ENCODE results near the gene EIF2B5.
"Not testable (repeated sequence)": the region's sequence is repeated elsewhere in the genome, so short reads cannot be mapped to it uniquely, and the experiment has no call there.

The EIF2B5 gene

DNA sequence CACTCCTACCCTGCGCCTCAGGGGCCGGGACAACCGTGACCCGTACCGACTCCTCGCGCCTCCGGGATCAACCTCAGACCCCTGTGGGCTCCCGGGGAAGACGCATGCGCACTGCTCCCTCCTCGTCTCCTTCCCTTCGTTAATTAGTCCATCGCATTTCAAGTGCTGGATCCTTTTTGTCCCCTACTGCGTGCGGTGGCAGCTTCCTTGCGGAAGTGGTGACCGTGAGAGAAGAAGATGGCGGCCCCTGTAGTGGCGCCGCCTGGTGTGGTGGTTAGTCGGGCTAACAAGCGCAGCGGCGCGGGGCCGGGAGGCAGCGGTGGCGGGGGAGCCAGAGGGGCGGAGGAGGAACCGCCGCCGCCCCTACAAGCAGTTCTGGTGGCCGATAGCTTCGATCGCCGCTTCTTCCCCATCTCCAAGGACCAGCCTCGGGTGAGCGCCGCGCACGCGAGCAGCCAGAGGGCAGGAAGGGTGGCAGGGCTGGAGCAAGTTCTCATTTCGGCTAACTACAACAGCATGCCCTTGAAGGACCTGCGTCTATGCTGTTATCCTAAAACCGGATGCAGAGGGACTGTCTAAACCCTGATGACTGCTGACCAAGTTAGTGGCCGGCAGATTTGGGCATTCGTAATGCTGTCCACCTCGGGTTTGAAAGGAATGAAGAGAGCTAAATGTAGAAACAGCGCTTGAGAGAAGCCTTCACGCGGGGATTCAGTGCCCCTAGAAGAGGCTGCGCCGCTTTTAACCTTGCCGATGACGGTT lies at the start of gene EIF2B5:
EIF2B5 (plus strand) TSS at position 210 of the 762 bp plus-strand sequence; CDS start at position 238, 28 bp downstream.
- H3K36me3 ChIP-seq (ENCODE audit: insufficient read depth, low read length) = 0 out of 2 replicates have a peak, but pooled peaks cover 5% of the 10 kb centered on the region
- no peaks in the 10 kb centered on the region for H3K9me3 ChIP-seq (ENCODE audit: control insufficient read depth, insufficient read depth, low read length)
- H3K4me1 ChIP-seq (ENCODE audit: insufficient read depth, low read length) = 0 out of 2 replicates have a peak, but pooled peaks cover 4% of the 10 kb centered on the region
- H3K9ac ChIP-seq (ENCODE audit: low read depth, low read length) = peak within 1 kb of the TSS; percentile 93

DNA sequence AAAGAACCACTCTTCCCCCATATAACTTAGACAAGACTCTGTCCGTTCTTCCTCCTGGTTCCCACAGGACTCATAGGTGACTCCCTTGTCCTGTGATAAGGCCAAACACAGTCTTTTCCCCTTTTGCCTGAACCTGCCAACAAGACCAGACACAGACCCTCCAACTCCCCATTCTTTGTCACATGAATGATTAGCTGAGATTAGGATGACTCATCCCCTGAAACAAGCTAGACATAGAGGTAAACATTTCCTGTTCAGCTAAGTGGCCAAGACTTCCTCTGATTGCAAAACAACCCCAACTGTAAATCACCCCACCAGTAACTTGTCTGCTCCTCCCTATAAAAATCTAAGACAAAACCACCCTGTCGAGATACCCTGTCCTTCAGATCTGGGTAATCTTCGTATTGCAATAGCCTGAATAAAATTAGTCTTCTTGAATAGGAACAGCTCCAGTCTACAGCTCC lies 49.7 kb upstream of the EIF2B5 start:
- no peak overlapping the region for H3K9ac ChIP-seq (ENCODE audit: low read depth, low read length)
- no peaks in the 10 kb centered on the region for H3K4me1 ChIP-seq (ENCODE audit: insufficient read depth, low read length)
- H3K9me3 ChIP-seq (ENCODE audit: control insufficient read depth, insufficient read depth, low read length) = no peaks in the 10 kb centered on the region; the same call in 1 of the 2 replicates
- H3K36me3 ChIP-seq (ENCODE audit: insufficient read depth, low read length) = no peaks in the 10 kb centered on the region

GRCh38 chr3:184092199-184092598 lies 43.0 kb upstream of the EIF2B5 start:
- no peaks in the 10 kb centered on the region for H3K4me1 ChIP-seq (ENCODE audit: insufficient read depth, low read length)
- no peaks in the 10 kb centered on the region for H3K36me3 ChIP-seq (ENCODE audit: insufficient read depth, low read length)
- H3K9ac ChIP-seq (ENCODE audit: low read depth, low read length) = no peak overlapping the region
- peaks cover 2% of the 10 kb centered on the region; the same call in 1 of the 2 replicates for H3K9me3 ChIP-seq (ENCODE audit: control insufficient read depth, insufficient read depth, low read length)

DNA sequence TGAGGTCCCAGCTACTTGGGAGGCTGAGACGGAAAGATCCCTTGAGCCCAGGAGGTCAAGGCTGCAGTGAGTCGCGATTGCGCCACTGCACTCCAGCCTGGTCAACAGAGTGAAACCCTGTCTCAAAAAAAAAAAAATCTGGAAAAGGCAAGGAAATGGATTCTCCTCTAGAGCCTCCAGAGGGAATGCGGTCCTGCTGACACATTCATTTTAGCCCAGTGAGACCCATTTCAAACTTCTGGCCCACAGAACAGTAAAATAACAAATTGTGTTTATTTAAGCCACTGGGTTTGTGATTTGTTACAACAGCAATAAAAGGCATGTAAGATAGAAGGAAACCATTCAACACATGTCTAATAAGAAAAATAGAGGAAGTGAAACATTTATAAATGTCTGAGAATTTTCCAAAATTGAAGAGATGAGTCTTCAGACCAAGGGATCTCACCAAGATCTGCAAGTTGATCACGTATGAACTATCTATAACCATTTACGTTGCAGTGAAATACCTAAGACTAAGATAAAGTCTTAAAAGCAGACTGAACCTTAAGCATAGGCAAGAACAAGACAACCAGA lies 38.3 kb upstream of the EIF2B5 start, which contains the start of gene HTR3E:
HTR3E (plus strand) TSS at position 254 of the 573 bp plus-strand sequence. CDS start 466 bp downstream, outside the sequence.
- no peaks in the 10 kb centered on the region for H3K36me3 ChIP-seq (ENCODE audit: insufficient read depth, low read length)
- H3K9me3 ChIP-seq (ENCODE audit: control insufficient read depth, insufficient read depth, low read length) = no peaks in the 10 kb centered on the region
- no peaks in the 10 kb centered on the region for H3K4me1 ChIP-seq (ENCODE audit: insufficient read depth, low read length)
- no peak within 1 kb of the TSS for H3K9ac ChIP-seq (ENCODE audit: low read depth, low read length)

DNA sequence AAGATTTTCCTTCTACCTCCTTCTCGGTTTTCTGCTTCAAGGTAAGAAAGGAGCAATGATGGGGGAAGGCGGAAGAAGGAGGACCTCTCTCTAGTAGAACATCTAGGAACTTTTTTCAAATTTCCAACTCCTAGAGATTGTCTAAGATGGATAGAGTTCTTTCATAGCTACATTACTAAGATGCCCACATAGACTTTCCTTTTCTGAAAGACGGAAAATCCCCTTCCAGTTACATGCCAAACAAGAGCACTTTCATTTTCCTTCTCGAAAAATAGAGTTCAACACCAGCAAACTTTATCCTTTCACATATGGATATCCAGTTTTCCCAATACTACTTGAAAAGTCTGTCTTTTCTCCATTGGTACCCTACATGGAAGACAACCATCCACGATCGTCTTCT lies 37.6 kb upstream of the EIF2B5 start:
- Histone ChIP-seq H3K9me3 (ENCODE audit: control insufficient read depth, insufficient read depth, low read length) (no peaks in the 10 kb centered on the region), H3K9ac (ENCODE audit: low read depth, low read length) (no peak overlapping the region), H3K4me1 (ENCODE audit: insufficient read depth, low read length) (no peaks in the 10 kb centered on the region), H3K36me3 (ENCODE audit: insufficient read depth, low read length) (no peaks in the 10 kb centered on the region)

DNA sequence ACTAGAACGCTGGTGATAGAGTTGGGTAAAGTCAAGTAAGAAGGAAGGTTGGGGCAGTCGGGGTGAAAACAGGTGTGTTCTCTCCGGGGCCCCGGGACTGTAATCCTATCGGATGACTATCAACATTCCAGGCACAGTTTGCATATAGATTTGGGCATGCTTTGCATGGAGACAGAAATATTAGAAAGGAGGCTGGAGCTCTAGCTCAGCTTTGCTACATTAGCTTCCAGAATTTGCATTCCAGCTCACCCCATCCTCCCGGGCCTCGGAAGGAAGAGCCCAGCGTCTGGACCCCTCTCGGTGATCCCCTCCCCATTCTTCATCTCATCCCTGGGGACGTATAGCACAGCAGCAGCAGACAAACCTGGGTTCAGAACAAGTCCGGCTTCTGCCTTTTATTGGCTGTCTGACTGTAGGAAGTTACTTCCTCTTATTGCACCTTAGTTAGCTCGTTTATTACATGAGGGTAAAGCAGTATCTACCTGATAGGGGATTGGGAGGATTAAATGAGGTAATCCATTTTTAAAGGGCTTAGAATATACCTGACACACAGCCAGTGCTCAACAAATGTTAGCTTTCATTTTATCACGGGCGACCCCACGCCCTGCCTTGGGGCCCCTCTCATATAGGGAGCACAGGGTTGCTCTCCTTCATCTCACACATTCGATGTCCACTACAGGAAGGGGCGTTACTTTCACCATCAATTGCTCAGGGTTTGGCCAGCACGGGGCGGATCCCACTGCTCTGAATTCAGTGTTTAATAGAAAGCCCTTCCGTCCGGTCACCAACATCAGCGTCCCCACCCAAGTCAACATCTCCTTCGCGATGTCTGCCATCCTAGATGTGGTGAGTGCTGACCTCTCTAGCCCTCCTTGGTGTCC lies 35.1 kb upstream of the EIF2B5 start:
- H3K9me3 ChIP-seq (ENCODE audit: control insufficient read depth, insufficient read depth, low read length) = no peaks in the 10 kb centered on the region
- no peaks in the 10 kb centered on the region for H3K4me1 ChIP-seq (ENCODE audit: insufficient read depth, low read length)
- no peaks in the 10 kb centered on the region for H3K36me3 ChIP-seq (ENCODE audit: insufficient read depth, low read length)
- no peak overlapping the region for H3K9ac ChIP-seq (ENCODE audit: low read depth, low read length)

DNA sequence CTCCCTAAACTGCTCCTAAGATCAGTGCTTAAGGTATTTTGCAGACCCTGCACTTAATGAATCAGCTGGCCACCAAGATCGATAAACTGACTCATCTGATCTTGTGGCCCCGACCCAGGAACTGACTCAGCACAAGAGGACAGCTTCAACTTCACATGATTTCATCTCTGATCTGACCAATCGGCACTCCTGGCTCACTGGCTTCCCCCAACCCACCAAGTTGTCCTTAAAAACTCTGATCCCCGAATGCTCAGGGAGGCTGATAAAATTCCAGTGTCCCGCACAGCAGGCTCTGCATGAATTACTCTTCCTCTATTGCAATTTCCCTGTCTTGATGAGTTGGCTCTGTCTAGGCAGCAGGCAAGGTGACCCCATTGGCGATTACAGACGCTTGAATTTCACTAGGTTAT lies 24.8 kb upstream of the EIF2B5 start:
- H3K36me3 ChIP-seq (ENCODE audit: insufficient read depth, low read length) = no peaks in the 10 kb centered on the region
- no peak overlapping the region for H3K9ac ChIP-seq (ENCODE audit: low read depth, low read length)
- H3K9me3 ChIP-seq (ENCODE audit: control insufficient read depth, insufficient read depth, low read length) = no peaks in the 10 kb centered on the region
- no peaks in the 10 kb centered on the region for H3K4me1 ChIP-seq (ENCODE audit: insufficient read depth, low read length)

DNA sequence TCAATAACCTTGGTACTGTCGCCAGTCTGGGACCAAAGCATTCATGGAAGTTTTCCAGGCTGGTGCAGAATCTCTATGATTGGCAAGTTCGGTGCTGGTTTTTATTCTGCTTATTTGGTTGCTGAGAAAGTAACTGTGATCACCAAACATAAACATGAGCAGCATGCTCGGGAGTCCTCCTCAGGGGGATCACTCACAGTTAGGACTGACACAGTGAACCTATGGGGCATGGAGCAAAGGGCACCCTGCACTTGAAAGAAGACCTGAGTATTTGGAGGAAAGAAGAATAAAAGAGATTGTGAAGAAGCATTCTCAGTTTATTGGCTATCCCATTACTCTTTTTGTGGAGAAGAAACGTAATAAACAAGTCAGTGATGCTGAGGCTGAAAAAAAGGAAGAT lies 19.1 kb upstream of the EIF2B5 start:
- H3K9ac ChIP-seq (ENCODE audit: low read depth, low read length) = no peak overlapping the region
- no peaks in the 10 kb centered on the region for H3K9me3 ChIP-seq (ENCODE audit: control insufficient read depth, insufficient read depth, low read length)
- no peaks in the 10 kb centered on the region for H3K4me1 ChIP-seq (ENCODE audit: insufficient read depth, low read length)
- no peaks in the 10 kb centered on the region for H3K36me3 ChIP-seq (ENCODE audit: insufficient read depth, low read length)

DNA sequence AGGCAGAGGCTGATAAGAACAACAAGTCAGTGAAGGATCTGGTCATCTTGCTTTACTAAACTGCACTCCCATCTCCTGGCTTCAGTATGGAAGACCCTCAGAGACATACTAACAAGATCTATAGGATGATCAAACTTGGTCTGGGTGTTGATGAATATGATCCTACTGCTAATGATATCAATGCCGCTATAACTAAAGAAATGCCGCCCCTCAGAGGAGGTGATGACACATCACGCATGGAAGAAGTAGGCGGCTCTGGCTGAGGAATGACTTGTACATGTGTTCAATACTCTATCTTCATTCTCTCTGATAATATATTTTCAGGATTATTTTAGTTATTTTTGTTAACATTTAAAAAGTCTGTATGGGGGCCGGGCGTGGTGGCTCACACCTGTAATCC lies 17.5 kb upstream of the EIF2B5 start:
- no peaks in the 10 kb centered on the region for H3K36me3 ChIP-seq (ENCODE audit: insufficient read depth, low read length)

GRCh38 chr3:184121031-184121430 lies 14.1 kb upstream of the EIF2B5 start:
- not testable (repeated sequence) for H3K9ac ChIP-seq (ENCODE audit: low read depth, low read length); H3K36me3 ChIP-seq (ENCODE audit: insufficient read depth, low read length); H3K4me1 ChIP-seq (ENCODE audit: insufficient read depth, low read length); H3K9me3 ChIP-seq (ENCODE audit: control insufficient read depth, insufficient read depth, low read length)

More for the DNA sequence above, 17.5 kb upstream of the EIF2B5 start:
- H3K9ac ChIP-seq (ENCODE audit: low read depth, low read length) = no peak overlapping the region
- H3K4me1 ChIP-seq (ENCODE audit: insufficient read depth, low read length) = no peaks in the 10 kb centered on the region
- no peaks in the 10 kb centered on the region for H3K9me3 ChIP-seq (ENCODE audit: control insufficient read depth, insufficient read depth, low read length)

GRCh38 chr3:184126006-184126405 lies 9.2 kb upstream of the EIF2B5 start:
- no peak overlapping the region for H3K9ac ChIP-seq (ENCODE audit: low read depth, low read length)
- no peaks in the 10 kb centered on the region for H3K9me3 ChIP-seq (ENCODE audit: control insufficient read depth, insufficient read depth, low read length)
- H3K36me3 ChIP-seq (ENCODE audit: insufficient read depth, low read length) = no peaks in the 10 kb centered on the region
- H3K4me1 ChIP-seq (ENCODE audit: insufficient read depth, low read length) = no peaks in the 10 kb centered on the region

DNA sequence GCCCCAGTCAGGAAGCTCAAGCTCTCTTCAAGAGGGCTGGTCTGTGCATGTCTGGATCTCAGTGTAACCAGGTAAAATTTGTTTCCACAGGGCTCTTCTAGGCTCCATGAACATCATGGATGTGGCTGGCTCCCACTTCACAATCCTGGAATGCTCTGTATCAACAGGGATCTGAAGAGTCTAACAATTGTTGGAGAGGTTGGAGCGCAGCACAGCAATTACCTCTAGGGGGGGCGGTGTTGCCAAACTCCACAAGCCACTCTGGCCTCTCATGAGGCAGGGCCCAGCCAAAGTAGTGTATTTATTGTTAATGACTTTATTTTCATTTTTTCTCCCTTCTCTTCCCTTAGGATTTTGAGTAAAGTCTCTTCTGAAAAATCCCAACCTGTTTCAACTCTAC lies 6.1 kb upstream of the EIF2B5 start:
- no peaks in the 10 kb centered on the region for H3K4me1 ChIP-seq (ENCODE audit: insufficient read depth, low read length)
- no peaks in the 10 kb centered on the region for H3K9me3 ChIP-seq (ENCODE audit: control insufficient read depth, insufficient read depth, low read length)
- no peaks in the 10 kb centered on the region for H3K36me3 ChIP-seq (ENCODE audit: insufficient read depth, low read length)

DNA sequence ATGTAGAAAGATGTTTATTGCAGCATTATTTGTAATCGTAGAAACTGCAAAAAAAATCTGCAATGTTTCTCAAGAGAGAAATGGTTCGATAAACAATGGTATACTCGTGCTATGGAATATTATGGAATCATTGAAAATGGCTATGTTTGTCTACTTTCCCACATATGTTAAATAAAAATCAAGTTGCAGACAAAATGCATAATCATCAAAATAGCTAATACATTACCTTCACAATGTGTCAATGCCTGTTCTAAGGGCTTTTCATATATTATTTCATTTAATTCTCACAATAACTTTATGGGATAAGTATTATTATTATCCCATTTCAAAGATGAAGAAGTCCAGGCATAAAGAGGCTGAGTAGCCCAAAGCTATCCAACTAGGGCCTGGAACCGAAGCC lies 2.2 kb upstream of the EIF2B5 start:
- no peak overlapping the region for H3K9ac ChIP-seq (ENCODE audit: low read depth, low read length)
- 0 out of 2 replicates have a peak, but pooled peaks cover 4% of the 10 kb centered on the region for H3K4me1 ChIP-seq (ENCODE audit: insufficient read depth, low read length)
- H3K36me3 ChIP-seq (ENCODE audit: insufficient read depth, low read length) = 0 out of 2 replicates have a peak, but pooled peaks cover 4% of the 10 kb centered on the region
- no peaks in the 10 kb centered on the region for H3K9me3 ChIP-seq (ENCODE audit: control insufficient read depth, insufficient read depth, low read length)

More for the DNA sequence above, 6.1 kb upstream of the EIF2B5 start:
- H3K9ac ChIP-seq (ENCODE audit: low read depth, low read length) = no peak overlapping the region
